WTC11 (cell line): Measurements from ENCODE around the gene WDR33. TPM values are rescaled to one million over a fixed set of nuclear protein-coding genes. Genes with fewer than 3 reads are reported as not detected.
A peak's percentile ranks its signal among the peaks of the same experiment; 100 is the strongest.

ENCODE experiments used
- ATAC-seq: fragments of 200-7000 bp; cut with Tn5 transposase; 2 replicates; pipeline ENCODE4 v1.10.0; 2021; ENCODE audit warnings: mild to moderate bottlenecking, moderate library complexity
- CTCF ChIA-PET: fragments of 300-600 bp; sonication (Branson Sonifier 250); formaldehyde crosslinking; loops from one replicate; lab custom pipeline; 2021; ENCODE audit warnings: antibody characterized with exemption; lab: Charles Lee
- POLR2A ChIA-PET: fragments of 350-600 bp; sonication (Branson Sonifier 250); formaldehyde crosslinking; loops from one replicate; lab custom pipeline; 2021; ENCODE audit warnings: antibody characterized with exemption; lab: Charles Lee
- DNase-seq: peaks from one replicate; pipeline ENCODE4 v3.0.0; 2021; ENCODE audit warnings: low spot score
- H3K27ac Mint-ChIP-seq: 2 replicates; pipeline ENCODE4 v1.8.0; 2021; ENCODE audit warnings: mixed read lengths
- H3K27me3 Mint-ChIP-seq: 2 replicates; pipeline ENCODE4 v1.8.0; 2021; ENCODE audit warnings: low read depth, mild to moderate bottlenecking, moderate library complexity, mixed read lengths
- H3K36me3 Mint-ChIP-seq: 2 replicates; pipeline ENCODE4 v1.8.0; 2021; ENCODE audit warnings: mixed read lengths
- H3K4me1 Mint-ChIP-seq: 2 replicates; pipeline ENCODE4 v1.8.0; 2022; ENCODE audit warnings: mixed read lengths
- H3K4me3 Mint-ChIP-seq: 2 replicates; pipeline ENCODE4 v1.8.0; 2021; ENCODE audit warnings: mild to moderate bottlenecking, moderate library complexity, mixed read lengths
- H3K9me3 Mint-ChIP-seq: 2 replicates; pipeline ENCODE4 v1.8.0; 2021; ENCODE audit warnings: mixed read lengths
- CREM ChIP-seq: sonication (generic); formaldehyde crosslinking; IDR thresholded peaks from 2 replicates; pipeline ENCODE4 v1.8.1; 2022; ENCODE audit warnings: mild to moderate bottlenecking, missing genetic modification reagents, moderate library complexity
- ELF4 ChIP-seq: sonication (generic); formaldehyde crosslinking; IDR thresholded peaks from 2 replicates; pipeline ENCODE4 v1.8.1; 2022; ENCODE audit warnings: low read depth, mild to moderate bottlenecking, moderate library complexity, missing genetic modification reagents
- EMX1 ChIP-seq: fragments of 250-450 bp; sonication (Bioruptor Pico); IDR thresholded peaks from 2 replicates; pipeline ENCODE4 v1.8.0; 2021; ENCODE audit warnings: mild to moderate bottlenecking
- ERG ChIP-seq: fragments of 250-450 bp; sonication (Bioruptor Pico); IDR thresholded peaks from 2 replicates; pipeline ENCODE4 v1.8.0; 2021; ENCODE audit warnings: mild to moderate bottlenecking
- HMGXB4 ChIP-seq: sonication (generic); formaldehyde crosslinking; IDR thresholded peaks from 2 replicates; pipeline ENCODE4 v1.8.1; 2023; ENCODE audit warnings: mild to moderate bottlenecking, moderate library complexity, missing genetic modification reagents
- JAZF1 ChIP-seq: fragments of 250-450 bp; sonication (Bioruptor Pico); IDR thresholded peaks from 2 replicates; pipeline ENCODE4 v1.9.0; 2021; ENCODE audit warnings: moderate library complexity, mild to moderate bottlenecking, inconsistent platforms
- MXD4 ChIP-seq: fragments of 250-450 bp; sonication (Bioruptor Pico); IDR thresholded peaks from 2 replicates; pipeline ENCODE4 v1.8.0; 2021; ENCODE audit warnings: mild to moderate bottlenecking, moderate library complexity, borderline replicate concordance
- SMAD3 ChIP-seq: sonication (generic); formaldehyde crosslinking; IDR thresholded peaks from 2 replicates; pipeline ENCODE4 v1.8.0; 2022; ENCODE audit warnings: missing genetic modification reagents, mild to moderate bottlenecking, borderline replicate concordance
- ZNF263 ChIP-seq: sonication (generic); formaldehyde crosslinking; IDR thresholded peaks from 2 replicates; pipeline ENCODE4 v1.8.1; 2022; ENCODE audit warnings: low read depth, mild to moderate bottlenecking, moderate library complexity, missing genetic modification reagents
- ZNF423 ChIP-seq: fragments of 250-450 bp; sonication (Bioruptor Pico); IDR thresholded peaks from 2 replicates; pipeline ENCODE4 v2.1.2; 2022; ENCODE audit warnings: mild to moderate bottlenecking, moderate library complexity
- ZNF671 ChIP-seq: fragments of 250-450 bp; sonication (Bioruptor Pico); IDR thresholded peaks from 2 replicates; pipeline ENCODE4 v1.8.0; 2021; ENCODE audit warnings: mild to moderate bottlenecking
- total RNA-seq: library from RNA; stranded (reverse); gene quantifications from 3 replicates; pipeline ENCODE4 v1.2.3, GENCODE V29; 2021
- TF ChIP-seq, protein P1 (sequence below): fragments of 250-450 bp; sonication (Bioruptor Pico); IDR thresholded peaks from 2 replicates; pipeline ENCODE4 v1.9.0; 2021; ENCODE audit warnings: mild to moderate bottlenecking, borderline replicate concordance
- TF ChIP-seq, protein P2 (sequence below): sonication (generic); formaldehyde crosslinking; IDR thresholded peaks from 2 replicates; pipeline ENCODE4 v1.8.0; 2022; ENCODE audit warnings: mild to moderate bottlenecking, missing genetic modification reagents
- TF ChIP-seq, protein P3 (sequence below): sonication (generic); formaldehyde crosslinking; IDR thresholded peaks from 2 replicates; pipeline ENCODE4 v1.8.1; 2023; ENCODE audit warnings: mild to moderate bottlenecking, missing genetic modification reagents, borderline replicate concordance

Gene WDR33
- total RNA-seq, 1 experiment from 2014 or later, result 67.1 TPM

DNA sequence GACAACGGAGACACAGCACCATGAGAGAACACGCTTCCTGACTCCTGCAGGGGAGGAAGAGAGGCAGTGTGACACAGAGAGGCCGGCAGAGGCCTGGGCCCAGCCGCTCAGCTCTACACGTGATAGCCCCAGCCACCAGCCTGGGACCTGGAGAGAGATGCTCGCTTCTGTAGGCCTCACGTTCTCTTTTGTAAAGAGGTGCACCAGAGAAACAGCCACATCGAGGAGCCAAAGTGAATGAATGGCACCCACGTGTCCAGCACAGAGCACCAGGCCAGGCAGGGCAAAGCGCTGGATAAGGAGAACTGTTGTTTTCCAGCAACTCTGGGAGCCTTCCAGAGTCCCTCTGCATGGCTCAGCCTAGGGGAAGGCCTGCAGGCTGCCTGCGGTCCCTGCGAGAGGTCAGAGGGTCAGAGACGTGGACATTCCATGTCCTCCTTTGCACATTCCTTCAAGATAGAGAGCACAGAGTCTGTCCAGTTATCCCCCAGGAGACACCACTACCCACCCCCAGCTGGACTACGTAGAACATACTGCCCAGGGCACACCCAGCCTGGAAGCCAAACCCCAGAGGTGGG lies 149.8 kb downstream of the WDR33 start:
- Mint-ChIP-seq H3K4me1 (peaks cover 3% of the 10 kb centered on the region), H3K4me3 (no peak overlapping the region), H3K36me3 (no peaks in the 10 kb centered on the region), H3K9me3 (peaks cover 9% of the 10 kb centered on the region), H3K27ac (no peak overlapping the region), H3K27me3 (peaks cover 31% of the 10 kb centered on the region)
- ChIA-PET CTCF (interaction anchor here (1.1 to 1.5 kb wide), 2 partner anchors 35 to 70 kb away, joined by 3 to 5 read pairs; no protein-coding TSS in a partner anchor), POLR2A (no interaction called here)
- DNase-seq (peak; percentile 6), ATAC-seq (no peak)
- TF ChIP-seq CREM (CRISPR knock-in tag) (no peak), ZNF671 (CRISPR knock-in tag) (no peak), ERG (CRISPR knock-in tag) (no peak), ZNF423 (CRISPR knock-in tag) (no peak), ELF4 (CRISPR knock-in tag) (no peak), ZNF263 (no peak), HMGXB4 (CRISPR knock-in tag) (no peak)
- TF ChIP-seq, protein P1, sequence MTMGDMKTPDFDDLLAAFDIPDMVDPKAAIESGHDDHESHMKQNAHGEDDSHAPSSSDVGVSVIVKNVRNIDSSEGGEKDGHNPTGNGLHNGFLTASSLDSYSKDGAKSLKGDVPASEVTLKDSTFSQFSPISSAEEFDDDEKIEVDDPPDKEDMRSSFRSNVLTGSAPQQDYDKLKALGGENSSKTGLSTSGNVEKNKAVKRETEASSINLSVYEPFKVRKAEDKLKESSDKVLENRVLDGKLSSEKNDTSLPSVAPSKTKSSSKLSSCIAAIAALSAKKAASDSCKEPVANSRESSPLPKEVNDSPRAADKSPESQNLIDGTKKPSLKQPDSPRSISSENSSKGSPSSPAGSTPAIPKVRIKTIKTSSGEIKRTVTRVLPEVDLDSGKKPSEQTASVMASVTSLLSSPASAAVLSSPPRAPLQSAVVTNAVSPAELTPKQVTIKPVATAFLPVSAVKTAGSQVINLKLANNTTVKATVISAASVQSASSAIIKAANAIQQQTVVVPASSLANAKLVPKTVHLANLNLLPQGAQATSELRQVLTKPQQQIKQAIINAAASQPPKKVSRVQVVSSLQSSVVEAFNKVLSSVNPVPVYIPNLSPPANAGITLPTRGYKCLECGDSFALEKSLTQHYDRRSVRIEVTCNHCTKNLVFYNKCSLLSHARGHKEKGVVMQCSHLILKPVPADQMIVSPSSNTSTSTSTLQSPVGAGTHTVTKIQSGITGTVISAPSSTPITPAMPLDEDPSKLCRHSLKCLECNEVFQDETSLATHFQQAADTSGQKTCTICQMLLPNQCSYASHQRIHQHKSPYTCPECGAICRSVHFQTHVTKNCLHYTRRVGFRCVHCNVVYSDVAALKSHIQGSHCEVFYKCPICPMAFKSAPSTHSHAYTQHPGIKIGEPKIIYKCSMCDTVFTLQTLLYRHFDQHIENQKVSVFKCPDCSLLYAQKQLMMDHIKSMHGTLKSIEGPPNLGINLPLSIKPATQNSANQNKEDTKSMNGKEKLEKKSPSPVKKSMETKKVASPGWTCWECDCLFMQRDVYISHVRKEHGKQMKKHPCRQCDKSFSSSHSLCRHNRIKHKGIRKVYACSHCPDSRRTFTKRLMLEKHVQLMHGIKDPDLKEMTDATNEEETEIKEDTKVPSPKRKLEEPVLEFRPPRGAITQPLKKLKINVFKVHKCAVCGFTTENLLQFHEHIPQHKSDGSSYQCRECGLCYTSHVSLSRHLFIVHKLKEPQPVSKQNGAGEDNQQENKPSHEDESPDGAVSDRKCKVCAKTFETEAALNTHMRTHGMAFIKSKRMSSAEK (CRISPR knock-in tag), result no peak

DNA sequence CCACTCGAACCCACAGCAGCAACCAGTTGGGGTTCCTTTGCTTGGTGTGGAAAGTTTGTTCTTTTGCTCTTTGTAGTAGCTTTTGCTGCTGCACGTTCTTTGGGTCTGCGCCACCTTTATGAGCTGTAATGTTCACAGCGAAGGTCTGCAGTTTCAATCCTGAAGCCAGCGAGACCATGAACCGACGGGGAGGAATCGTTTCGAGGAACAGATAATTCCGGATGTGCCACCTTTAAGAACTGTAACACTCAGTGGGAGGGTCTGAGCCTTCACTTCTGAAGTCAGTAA lies 150.7 kb downstream of the WDR33 start:
- TF ChIP-seq ELF4 (CRISPR knock-in tag), result no peak
- TF ChIP-seq, protein P2, sequence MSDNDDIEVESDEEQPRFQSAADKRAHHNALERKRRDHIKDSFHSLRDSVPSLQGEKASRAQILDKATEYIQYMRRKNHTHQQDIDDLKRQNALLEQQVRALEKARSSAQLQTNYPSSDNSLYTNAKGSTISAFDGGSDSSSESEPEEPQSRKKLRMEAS (CRISPR knock-in tag), result no peak
- TF ChIP-seq, protein P3, sequence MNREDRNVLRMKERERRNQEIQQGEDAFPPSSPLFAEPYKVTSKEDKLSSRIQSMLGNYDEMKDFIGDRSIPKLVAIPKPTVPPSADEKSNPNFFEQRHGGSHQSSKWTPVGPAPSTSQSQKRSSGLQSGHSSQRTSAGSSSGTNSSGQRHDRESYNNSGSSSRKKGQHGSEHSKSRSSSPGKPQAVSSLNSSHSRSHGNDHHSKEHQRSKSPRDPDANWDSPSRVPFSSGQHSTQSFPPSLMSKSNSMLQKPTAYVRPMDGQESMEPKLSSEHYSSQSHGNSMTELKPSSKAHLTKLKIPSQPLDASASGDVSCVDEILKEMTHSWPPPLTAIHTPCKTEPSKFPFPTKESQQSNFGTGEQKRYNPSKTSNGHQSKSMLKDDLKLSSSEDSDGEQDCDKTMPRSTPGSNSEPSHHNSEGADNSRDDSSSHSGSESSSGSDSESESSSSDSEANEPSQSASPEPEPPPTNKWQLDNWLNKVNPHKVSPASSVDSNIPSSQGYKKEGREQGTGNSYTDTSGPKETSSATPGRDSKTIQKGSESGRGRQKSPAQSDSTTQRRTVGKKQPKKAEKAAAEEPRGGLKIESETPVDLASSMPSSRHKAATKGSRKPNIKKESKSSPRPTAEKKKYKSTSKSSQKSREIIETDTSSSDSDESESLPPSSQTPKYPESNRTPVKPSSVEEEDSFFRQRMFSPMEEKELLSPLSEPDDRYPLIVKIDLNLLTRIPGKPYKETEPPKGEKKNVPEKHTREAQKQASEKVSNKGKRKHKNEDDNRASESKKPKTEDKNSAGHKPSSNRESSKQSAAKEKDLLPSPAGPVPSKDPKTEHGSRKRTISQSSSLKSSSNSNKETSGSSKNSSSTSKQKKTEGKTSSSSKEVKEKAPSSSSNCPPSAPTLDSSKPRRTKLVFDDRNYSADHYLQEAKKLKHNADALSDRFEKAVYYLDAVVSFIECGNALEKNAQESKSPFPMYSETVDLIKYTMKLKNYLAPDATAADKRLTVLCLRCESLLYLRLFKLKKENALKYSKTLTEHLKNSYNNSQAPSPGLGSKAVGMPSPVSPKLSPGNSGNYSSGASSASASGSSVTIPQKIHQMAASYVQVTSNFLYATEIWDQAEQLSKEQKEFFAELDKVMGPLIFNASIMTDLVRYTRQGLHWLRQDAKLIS (CRISPR knock-in tag), result no peak
- no peak for TF ChIP-seq JAZF1 (CRISPR knock-in tag)
- no peak for TF ChIP-seq SMAD3
- no peak for TF ChIP-seq EMX1
- TF ChIP-seq MXD4 (CRISPR knock-in tag), result no peak
- Mint-ChIP-seq H3K27ac (no peak overlapping the region), H3K36me3 (no peaks in the 10 kb centered on the region), H3K4me3 (no peak overlapping the region), H3K9me3 (peaks cover 9% of the 10 kb centered on the region), H3K27me3 (peaks cover 22% of the 10 kb centered on the region), H3K4me1 (peaks cover 3% of the 10 kb centered on the region)
- DNase-seq, result no peak
- ChIA-PET CTCF (interaction anchor here (1.1 to 1.4 kb wide), 2 partner anchors 10 to 69 kb away, joined by 3 to 7 read pairs; no protein-coding TSS in a partner anchor), POLR2A (no interaction called here)
- no peak for ATAC-seq
